K562 (cell line): Measurements from ENCODE around the gene FKRP. TPM values are rescaled to one million over a fixed set of nuclear protein-coding genes. Genes with fewer than 3 reads are reported as not detected.

Experiments used
- ATAC-seq: fragments of 200-7000 bp; cut with Tn5 transposase; 3 replicates; pipeline ENCODE4 v1.9.1; 2020; ENCODE audit warnings: moderate library complexity
- BruUV-seq: library from RNA; stranded (reverse); fragments of 400-500 nt; replicated peaks from 2 replicates; lab custom pipeline; 2021; lab: Mats Ljungman, UMichigan
- CTCF ChIA-PET: fragments of 300-600 bp; formaldehyde crosslinking; extraction: SDS; loops from one replicate; lab custom pipeline; 2021; ENCODE audit warnings: low intra/inter-chr PET ratio; lab: Yijun Ruan, JAX
- POLR2A ChIA-PET: fragments of 300-600, 350-650 bp; sonication (Branson Sonifier 250); formaldehyde crosslinking; extraction: SDS; loops from one replicate; lab custom pipeline; 2021; ENCODE audit warnings: antibody characterized with exemption, inconsistent platforms; lab: Yijun Ruan, JAX
- DNase-seq, 4 experiments: peaks; one replicate each; pipeline versions ENCODE4 v3.0.0 to v3.0.0-alpha.2; 2011 to 2018; ENCODE audit warnings: low spot score in 3 of 4, mixed read lengths in 3 of 4; ENCODE audit errors: extremely low read depth in 1 of 4
- FAIRE-seq: peaks from 2 replicates; lab custom pipeline; 2011; peaks lifted over from hg19 to GRCh38; lab: Jason Lieb, UNC
- H2AFZ ChIP-seq: 2 replicates; pipeline ENCODE4 v1.6.0; 2011; ENCODE audit warnings: low read depth, low read length, control low read depth, inconsistent platforms
- H3K27ac ChIP-seq: fragments of 200-600 bp; 3 replicates; pipeline ENCODE4 v1.8.0; 2011; ENCODE audit warnings: low read depth, mild to moderate bottlenecking, control low read depth, inconsistent platforms, low read length, moderate library complexity, mixed read lengths; ENCODE audit errors: extremely low read depth
- H3K27me3 ChIP-seq, 2 experiments: fragments of 300-600 bp in 1 of 2; 2 replicates in 1 of 2; 3 replicates in 1 of 2; pipeline versions ENCODE4 v1.6.0 to v1.8.0; 2011; ENCODE audit warnings: inconsistent platforms in 2 of 2, low read length in 2 of 2, mild to moderate bottlenecking in 1 of 2, mixed read lengths in 1 of 2, moderate library complexity in 1 of 2; ENCODE audit not compliant: control insufficient read depth in 2 of 2, insufficient read depth in 2 of 2
- H3K36me3 ChIP-seq: fragments of 300-600 bp; 3 replicates; pipeline ENCODE4 v1.8.0; 2011; ENCODE audit warnings: mild to moderate bottlenecking, low read length, inconsistent platforms; ENCODE audit not compliant: control insufficient read depth, insufficient read depth
- H3K4me1 ChIP-seq, 2 experiments: fragments of 200-600 bp in 1 of 2; replicated peaks in 1 of 2; 2 replicates in 1 of 2; 3 replicates in 1 of 2; pipeline versions ENCODE4 v1.5.1 to v1.8.0; 2011; ENCODE audit warnings: inconsistent platforms in 2 of 2, low read length in 2 of 2, mild to moderate bottlenecking in 1 of 2, mixed read lengths in 1 of 2, moderate library complexity in 1 of 2; ENCODE audit not compliant: control insufficient read depth in 2 of 2, insufficient read depth in 2 of 2
- H3K4me2 ChIP-seq: 2 replicates; pipeline ENCODE4 v1.6.1; 2011; ENCODE audit warnings: low read length, control low read depth, inconsistent platforms, mixed read lengths; ENCODE audit not compliant: insufficient read depth
- H3K4me3 ChIP-seq: fragments of 200-600 bp; sonication (generic), shearing (Covaris generic); 2 replicates; pipeline ENCODE4 v1.5.1; 2016; ENCODE audit warnings: control low read depth, inconsistent platforms
- H3K79me2 ChIP-seq: fragments of 200-600 bp; 3 replicates; pipeline ENCODE4 v1.8.0; 2011; ENCODE audit warnings: low read length, inconsistent platforms; ENCODE audit not compliant: control insufficient read depth, insufficient read depth
- H3K9ac ChIP-seq, 2 experiments: 2 replicates each; pipeline versions ENCODE4 v1.6.0 to v1.6.1; 2011; ENCODE audit warnings: low read depth in 2 of 2, low read length in 2 of 2, control low read depth in 1 of 2, inconsistent platforms in 1 of 2, mild to moderate bottlenecking in 1 of 2, mixed read lengths in 1 of 2; ENCODE audit not compliant: insufficient read depth in 1 of 2
- H3K9me1 ChIP-seq: one replicate; pipeline ENCODE4 v1.6.0; 2011; ENCODE audit warnings: inconsistent platforms, mild to moderate bottlenecking, low read length, moderate library complexity; ENCODE audit not compliant: control insufficient read depth, insufficient read depth
- H3K9me3 ChIP-seq: replicated peaks from 2 replicates; pipeline ENCODE4 v1.5.1; 2011; ENCODE audit warnings: low read depth, low read length, inconsistent platforms; ENCODE audit not compliant: control insufficient read depth, insufficient read depth
- H4K20me1 ChIP-seq: replicated peaks from 2 replicates; pipeline ENCODE4 v1.6.1; 2011; ENCODE audit warnings: low read length, inconsistent platforms, mixed read lengths; ENCODE audit not compliant: control insufficient read depth, insufficient read depth
- FOXP4 ChIP-seq: sonication (generic); formaldehyde crosslinking; IDR thresholded peaks from 2 replicates; pipeline ENCODE4 v1.8.0; 2022; ENCODE audit warnings: mild to moderate bottlenecking, missing genetic modification reagents, borderline replicate concordance
- GABPA ChIP-seq: fragments of 200-800 bp; sonication (Bioruptor generic); conservative IDR thresholded peaks from 2 replicates; pipeline ENCODE4 v1.6.1; 2016; ENCODE audit warnings: low read depth, missing genetic modification characterization, missing compliant biosample characterization
- GABPB2 ChIP-seq: fragments of 250-450 bp; sonication (Bioruptor Pico); conservative IDR thresholded peaks from 2 replicates; pipeline ENCODE4 v1.5.1; 2021; ENCODE audit warnings: mild to moderate bottlenecking
- HCFC1 ChIP-seq: IDR thresholded peaks from 2 replicates; pipeline ENCODE4 v1.6.1; 2012; ENCODE audit warnings: low read depth, low read length, improper control_type of control experiment
- MAFF ChIP-seq: IDR thresholded peaks from 2 replicates; pipeline ENCODE4 v1.6.1; 2012; ENCODE audit warnings: low read length, improper control_type of control experiment
- NONO ChIP-seq, 2 experiments: fragments of 200-400 bp in 1 of 2; fragments of 450-650 bp in 1 of 2; formaldehyde crosslinking in 1 of 2; IDR thresholded peaks; 2 replicates each; pipeline ENCODE4 v1.6.1; 2017; ENCODE audit warnings: low read depth in 2 of 2, mild to moderate bottlenecking in 2 of 2, moderate library complexity in 2 of 2, low read length in 1 of 2
- PPARD ChIP-seq: fragments of 250-450 bp; sonication (Bioruptor Pico); IDR thresholded peaks from 2 replicates; pipeline ENCODE4 v1.8.0; 2022; ENCODE audit warnings: inconsistent platforms, mild to moderate bottlenecking, moderate library complexity
- SMAD2 ChIP-seq: fragments of 150-350 bp; IDR thresholded peaks from 2 replicates; pipeline ENCODE4 v1.6.1; 2014; ENCODE audit warnings: low read depth, mild to moderate bottlenecking, low read length
- WGBS: fragments of 100-300 bp; shearing (Covaris generic); methylation state at CpG from one replicate; pipeline ENCODE4 v1.1.6; 2016; ENCODE audit warnings: low coverage, mixed read lengths; ENCODE audit not compliant: insufficient coverage; ENCODE audit errors: missing lambda C conversion rate; 5-methylcytosine and 5-hydroxymethylcytosine counted together
- in situ Hi-C: fragments of 300-500 bp; cut with MboI; formaldehyde crosslinking; loops from 4 replicates; pipeline ENCODE4 v1.15.0; 2018; ENCODE audit warnings: inconsistent platforms, mixed read lengths
- intact Hi-C: fragments of 100-400 bp; cut with micrococcal nuclease; formaldehyde crosslinking; loops from 2 replicates; pipeline ENCODE4 v1.14.2; 2022
- polyA plus RNA-seq, 8 experiments: library from polyadenylated mRNA; depleted of rRNA in 4 of 8; stranded (reverse) in 5 of 8; unstranded in 3 of 8; fragments of >200 nt; fragmentation: Nextera tagmentation in 2 of 8; fragmentation: Illumina TruSeq in 1 of 8; extraction: Ambion mirVana in 2 of 8; extraction: Trizol in 1 of 8; gene quantifications; 2 replicates each; pipeline versions ENCODE4 v1.2.1 to v1.2.3, GENCODE V29; 2011 to 2014; ENCODE audit warnings: inconsistent platforms in 1 of 8, missing spikeins in 1 of 8
- total RNA-seq, 7 experiments: library from RNA; depleted of rRNA in 6 of 7; stranded (reverse); fragments of >200 nt in 6 of 7; fragmentation: Illumina TruSeq in 2 of 7; extraction: Trizol in 2 of 7; gene quantifications; 2 replicates each; pipeline versions ENCODE4 v1.2.1 to v1.2.3, GENCODE V29; 2011 to 2021; ENCODE audit warnings: low replicate concordance in 1 of 7
- TF ChIP-seq, protein P1 (sequence below), 2 experiments: fragments of 200-800 bp in 1 of 2; sonication (Bioruptor generic) in 1 of 2; sonication (generic) in 1 of 2; formaldehyde crosslinking in 1 of 2; IDR thresholded peaks in 1 of 2; conservative IDR thresholded peaks in 1 of 2; 2 replicates each; pipeline versions ENCODE4 v1.5.0 to v1.6.1; 2016 to 2020; ENCODE audit warnings: missing compliant biosample characterization in 1 of 2, missing genetic modification characterization in 1 of 2, missing genetic modification reagents in 1 of 2

FKRP gene
- total and polyA plus RNA-seq, 9 of the 15 experiments (the other 6 are each of a cell fraction or from before 2014, with no cell fraction given) = 0.68 to 16.1 (median 6.5) TPM

DNA sequence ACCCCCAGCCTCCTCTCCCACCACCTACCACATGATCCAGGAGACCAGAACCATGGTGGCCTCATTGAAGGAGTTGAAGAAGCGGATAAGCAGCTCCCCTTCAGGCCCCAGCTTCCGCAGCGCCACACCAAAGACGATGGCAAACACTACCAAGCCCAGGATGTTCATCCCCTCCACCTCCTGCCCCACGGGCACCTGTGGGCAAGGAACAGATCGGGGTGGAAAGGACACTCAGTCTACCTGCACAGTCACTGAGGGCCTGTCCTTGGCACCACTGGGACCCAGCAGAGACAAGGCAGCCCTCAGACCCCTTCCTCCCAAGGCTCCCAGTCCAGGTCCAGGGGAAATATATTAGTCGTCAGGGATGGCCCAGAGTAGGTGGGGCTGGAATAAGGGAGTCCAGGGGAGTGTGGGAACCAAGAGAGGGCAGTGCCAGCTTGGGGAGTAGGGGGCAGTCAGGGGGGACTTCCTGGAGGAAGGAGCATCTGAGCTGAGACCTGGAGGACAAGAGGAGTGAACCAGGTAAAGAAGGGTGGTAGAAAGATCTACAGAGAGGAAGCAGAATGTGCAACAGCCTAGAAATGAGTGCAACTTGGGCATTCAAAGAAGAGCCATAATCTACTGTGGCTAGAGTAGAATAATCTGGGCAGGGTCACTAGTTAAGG is 36.6 kb downstream of the FKRP start (continued):
- TF ChIP-seq FOXP4 (0 out of 2 replicates have a peak, but pooled peaks have one; percentile 23), GABPA (tag) (no peak), MAFF (no peak), PPARD (no peak), SMAD2 (no peak)

DNA sequence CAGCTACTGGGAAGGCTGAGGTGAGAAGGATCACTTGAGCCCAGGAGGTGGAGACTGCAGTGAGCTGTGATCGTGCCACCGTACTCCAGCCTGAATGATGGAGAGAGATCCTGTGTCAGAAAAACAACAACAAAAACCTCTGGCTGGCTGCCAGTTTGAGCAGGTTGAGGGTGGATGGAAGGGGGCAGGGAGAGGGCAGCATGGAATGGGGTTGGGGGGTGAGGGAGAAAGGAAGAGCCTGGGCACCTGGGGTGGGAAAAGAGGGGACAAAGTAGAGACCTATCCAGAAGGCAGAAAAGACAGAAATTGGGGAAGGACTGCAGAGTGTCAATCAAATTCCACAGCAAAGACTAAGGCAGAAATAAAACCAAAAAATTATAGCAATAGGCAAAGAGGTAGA is 37.8 kb downstream of the FKRP start:
- H3K4me1 ChIP-seq = peaks cover 21 to 44% of the 10 kb centered on the region in 2 experiments
- peaks cover 58% of the 10 kb centered on the region for H4K20me1 ChIP-seq
- ChIA-PET POLR2A (interaction anchor here (0.8 to 5.9 kb wide), 12 partner anchors 8 to 100 kb away, joined by 3 to 50 read pairs (median 8); partner anchors contain the start of gene AP2S1), CTCF (interaction anchor here (0.6 kb wide), 1 partner anchor 1050 kb away, joined by 3 read pairs; the partner anchor contains the start of gene MEIOSIN)
- intact Hi-C loops (no loop called here), in situ Hi-C loops (no loop called here)
- H3K36me3 ChIP-seq = peaks cover 76% of the 10 kb centered on the region
- peak overlapping the region; percentile 99; a peak in 3 of 4 replicates for H3K9ac ChIP-seq
- H3K27me3 ChIP-seq = no peaks in the 10 kb centered on the region
- FAIRE-seq = no peak
- H3K4me2 ChIP-seq = peak overlapping the region; percentile 92
- H3K27ac ChIP-seq = peak overlapping the region; percentile 95
- no peak for ATAC-seq
- peaks cover 79% of the 10 kb centered on the region for H3K79me2 ChIP-seq
- 21% methylated on average over 2 of the region's 2 CpGs for WGBS
- H3K9me3 ChIP-seq = no peaks in the 10 kb centered on the region
- peaks cover 5% of the 10 kb centered on the region for H3K9me1 ChIP-seq
- no peak overlapping the region for H2AFZ ChIP-seq
- DNase-seq = peak in 2 of 4 experiments; percentile 29 to 35
- BruUV-seq = no TSS peak
- H3K4me3 ChIP-seq = peak overlapping the region; percentile 91
- TF ChIP-seq, protein P1, sequence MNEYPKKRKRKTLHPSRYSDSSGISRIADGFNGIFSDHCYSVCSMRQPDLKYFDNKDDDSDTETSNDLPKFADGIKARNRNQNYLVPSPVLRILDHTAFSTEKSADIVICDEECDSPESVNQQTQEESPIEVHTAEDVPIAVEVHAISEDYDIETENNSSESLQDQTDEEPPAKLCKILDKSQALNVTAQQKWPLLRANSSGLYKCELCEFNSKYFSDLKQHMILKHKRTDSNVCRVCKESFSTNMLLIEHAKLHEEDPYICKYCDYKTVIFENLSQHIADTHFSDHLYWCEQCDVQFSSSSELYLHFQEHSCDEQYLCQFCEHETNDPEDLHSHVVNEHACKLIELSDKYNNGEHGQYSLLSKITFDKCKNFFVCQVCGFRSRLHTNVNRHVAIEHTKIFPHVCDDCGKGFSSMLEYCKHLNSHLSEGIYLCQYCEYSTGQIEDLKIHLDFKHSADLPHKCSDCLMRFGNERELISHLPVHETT (CRISPR knock-in tag; conservative IDR thresholded peaks at IDR 0.05 in 1 of 2, IDR thresholded peaks at IDR 0.05 in 1 of 2) = no peak
- no peak for TF ChIP-seq GABPB2
- no peak for TF ChIP-seq HCFC1
- TF ChIP-seq NONO (IDR thresholded peaks at IDR 0.05; ENCODE audit: low read depth in 2 of 2, low read length in 1 of 2) = no peak
